ENCODE measurements around the gene HAVCR1. TPM values are rescaled to one million over a fixed set of nuclear protein-coding genes. Genes with fewer than 3 reads are reported as not detected.
"Not testable (repeated sequence)": the region's sequence is repeated elsewhere in the genome, so short reads cannot be mapped to it uniquely, and the experiment has no call there.

The HAVCR1 gene
- total and polyA plus RNA-seq, 2 donors (not counting 1 experiment from before 2014, with no cell fraction given) = not detected

DNA sequence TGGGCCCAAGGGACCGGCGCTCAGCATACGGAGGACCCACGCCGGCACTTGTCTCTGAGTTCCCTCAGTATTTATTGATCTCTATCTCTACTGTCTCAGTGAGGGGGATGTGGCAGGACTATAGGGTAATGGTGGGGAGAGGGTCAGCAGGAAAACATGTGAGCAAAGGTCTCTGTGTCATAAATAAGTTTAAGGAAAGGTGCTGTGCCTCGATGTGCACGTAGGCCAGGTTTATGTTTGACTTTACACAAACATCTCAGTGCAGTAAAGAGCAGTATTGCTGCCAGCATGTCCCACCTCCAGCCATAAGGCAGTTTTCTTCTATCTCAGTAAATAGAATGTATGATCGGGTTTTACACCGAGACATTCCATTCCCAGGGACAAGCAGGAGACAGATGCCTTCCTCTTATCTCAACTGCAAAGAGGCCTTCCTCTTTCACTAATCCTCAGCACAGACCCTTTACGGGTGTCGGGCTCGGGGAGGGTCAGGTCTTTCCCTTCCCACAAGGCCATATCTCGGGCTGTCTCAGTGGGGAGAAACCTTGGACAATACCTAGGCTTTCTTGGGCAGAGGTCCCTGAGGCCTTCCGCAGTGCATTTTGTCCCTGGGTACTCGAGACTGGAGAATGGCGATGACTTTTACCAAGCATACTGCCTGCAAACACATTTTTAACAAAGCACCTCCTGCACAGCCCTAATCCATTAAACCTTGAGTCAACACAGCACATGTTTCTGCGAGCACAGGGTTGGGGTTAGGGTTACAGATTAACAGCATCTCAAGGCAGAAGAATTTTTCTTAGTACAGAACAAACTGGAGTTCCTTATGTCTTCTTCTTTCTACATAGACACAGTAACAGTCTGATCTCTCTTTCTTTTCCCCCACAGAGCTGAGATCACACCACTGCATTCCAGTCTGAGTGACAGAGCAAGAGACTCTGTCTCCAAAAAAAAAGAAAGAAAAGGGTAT lies 24.5 kb downstream of the HAVCR1 start:
- H3K4me1 Mint-ChIP-seq; intact Hi-C loops (cut with micrococcal nuclease); ATAC-seq (ENCODE audit: low read depth); H3K79me2 ChIP-seq (ENCODE audit: control insufficient read depth, insufficient read depth, low read length); DNase-seq; H3K27ac Mint-ChIP-seq; H3K9me3 Mint-ChIP-seq (ENCODE audit: insufficient read depth); H3K4me3 ChIP-seq (ENCODE audit: control extremely low read depth in 1 of 5, extremely low read depth in 1 of 5, insufficient read depth in 1 of 5, low read depth in 2 of 5, low read length in 4 of 5); H3K27me3 Mint-ChIP-seq; POLR2A ChIA-PET; H3K27me3 ChIP-seq (replicated peaks in 1 of 4; ENCODE audit: control extremely low read depth in 1 of 4, control insufficient read depth in 3 of 4, insufficient read depth in 4 of 4, low read length in 3 of 4); H3K4me2 ChIP-seq (replicated peaks; ENCODE audit: low read depth, low read length, poor library complexity, severe bottlenecking); H2AFZ ChIP-seq (ENCODE audit: insufficient read depth, low read depth, low read length, poor library complexity, severe bottlenecking); H3K4me3 Mint-ChIP-seq; H3K4me1 ChIP-seq (ENCODE audit: control insufficient read depth in 2 of 2, insufficient read depth in 2 of 2, low read length in 2 of 2); H3K27ac ChIP-seq (ENCODE audit: low read length in 2 of 2); H3K9ac ChIP-seq (ENCODE audit: low read length); H3K9me3 ChIP-seq (ENCODE audit: control extremely low read depth in 1 of 3, control insufficient read depth in 2 of 3, insufficient read depth in 1 of 3, low read length in 2 of 3); H4K20me1 ChIP-seq (ENCODE audit: control insufficient read depth, insufficient read depth, low read length, poor library complexity, severe bottlenecking); H3K36me3 ChIP-seq (replicated peaks in 1 of 2; ENCODE audit: control extremely low read depth in 1 of 2, control insufficient read depth in 1 of 2, extremely low read depth in 1 of 2, insufficient read depth in 2 of 2, low read length in 1 of 2): not testable (repeated sequence)
- WGBS (ENCODE audit: insufficient coverage) = 97% methylated on average over 3 of the region's 17 CpGs
- CTCF ChIA-PET = interaction anchor here (0.7 kb wide), 1 partner anchor 9 kb away, joined by 3 read pairs; no protein-coding TSS in a partner anchor

DNA sequence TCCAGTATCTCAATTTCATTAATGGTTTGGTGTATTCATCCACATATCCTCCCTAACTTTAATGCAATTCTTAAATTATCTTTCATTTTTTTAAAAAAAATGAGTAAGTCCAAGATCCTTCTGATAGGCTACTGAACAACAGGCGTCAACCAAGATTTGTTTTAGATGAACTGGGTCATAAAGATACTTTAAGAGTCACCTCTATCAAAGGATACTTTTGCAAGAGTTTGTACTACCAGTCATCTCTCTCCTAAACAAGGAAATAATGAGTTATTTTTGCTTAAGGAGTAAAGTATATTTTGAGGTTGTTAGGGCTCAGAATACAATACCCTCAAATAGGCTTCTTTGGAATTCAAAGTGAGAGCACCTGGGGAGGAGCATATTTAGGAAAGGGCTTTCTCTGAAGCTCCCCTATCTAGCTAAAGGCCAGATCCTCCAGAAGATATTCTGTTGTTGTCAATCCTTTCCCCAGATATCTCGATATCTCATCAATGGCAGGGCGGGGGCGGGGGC lies 25.8 kb downstream of the HAVCR1 start:
- H3K9me3 ChIP-seq (ENCODE audit: control extremely low read depth in 1 of 3, control insufficient read depth in 2 of 3, insufficient read depth in 1 of 3, low read length in 2 of 3) = no peaks in the 10 kb centered on the region
- no peak overlapping the region for H3K27ac ChIP-seq (ENCODE audit: low read length in 2 of 2)
- ChIA-PET POLR2A (no interaction called here), CTCF (no interaction called here)
- H3K27me3 ChIP-seq (replicated peaks in 1 of 4; ENCODE audit: control extremely low read depth in 1 of 4, control insufficient read depth in 3 of 4, insufficient read depth in 4 of 4, low read length in 3 of 4) = no peaks in the 10 kb centered on the region
- no CpG with 5 or more reads among the region's 4 CpGs for WGBS (ENCODE audit: insufficient coverage)
- Mint-ChIP-seq H3K4me3 (no peak overlapping the region), H3K4me1 (peaks cover 3% of the 10 kb centered on the region), H3K9me3 (ENCODE audit: insufficient read depth) (no peaks in the 10 kb centered on the region), H3K27me3 (peaks cover 14% of the 10 kb centered on the region), H3K27ac (no peak overlapping the region)
- no peaks in the 10 kb centered on the region for H4K20me1 ChIP-seq (ENCODE audit: control insufficient read depth, insufficient read depth, low read length, poor library complexity, severe bottlenecking)
- H3K9ac ChIP-seq (ENCODE audit: low read length) = no peak overlapping the region
- H2AFZ ChIP-seq (ENCODE audit: insufficient read depth, low read depth, low read length, poor library complexity, severe bottlenecking) = no peak overlapping the region
- no peak overlapping the region for H3K4me2 ChIP-seq (replicated peaks; ENCODE audit: low read depth, low read length, poor library complexity, severe bottlenecking)
- H3K36me3 ChIP-seq (replicated peaks in 1 of 2; ENCODE audit: control extremely low read depth in 1 of 2, control insufficient read depth in 1 of 2, extremely low read depth in 1 of 2, insufficient read depth in 2 of 2, low read length in 1 of 2) = no peaks in the 10 kb centered on the region
- H3K4me3 ChIP-seq (ENCODE audit: control extremely low read depth in 1 of 5, extremely low read depth in 1 of 5, insufficient read depth in 1 of 5, low read depth in 2 of 5, low read length in 4 of 5) = no peak overlapping the region
- intact Hi-C loops (cut with micrococcal nuclease) = no loop called here
- no peak for DNase-seq
- TF ChIP-seq, protein P1, sequence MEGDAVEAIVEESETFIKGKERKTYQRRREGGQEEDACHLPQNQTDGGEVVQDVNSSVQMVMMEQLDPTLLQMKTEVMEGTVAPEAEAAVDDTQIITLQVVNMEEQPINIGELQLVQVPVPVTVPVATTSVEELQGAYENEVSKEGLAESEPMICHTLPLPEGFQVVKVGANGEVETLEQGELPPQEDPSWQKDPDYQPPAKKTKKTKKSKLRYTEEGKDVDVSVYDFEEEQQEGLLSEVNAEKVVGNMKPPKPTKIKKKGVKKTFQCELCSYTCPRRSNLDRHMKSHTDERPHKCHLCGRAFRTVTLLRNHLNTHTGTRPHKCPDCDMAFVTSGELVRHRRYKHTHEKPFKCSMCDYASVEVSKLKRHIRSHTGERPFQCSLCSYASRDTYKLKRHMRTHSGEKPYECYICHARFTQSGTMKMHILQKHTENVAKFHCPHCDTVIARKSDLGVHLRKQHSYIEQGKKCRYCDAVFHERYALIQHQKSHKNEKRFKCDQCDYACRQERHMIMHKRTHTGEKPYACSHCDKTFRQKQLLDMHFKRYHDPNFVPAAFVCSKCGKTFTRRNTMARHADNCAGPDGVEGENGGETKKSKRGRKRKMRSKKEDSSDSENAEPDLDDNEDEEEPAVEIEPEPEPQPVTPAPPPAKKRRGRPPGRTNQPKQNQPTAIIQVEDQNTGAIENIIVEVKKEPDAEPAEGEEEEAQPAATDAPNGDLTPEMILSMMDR (IDR thresholded peaks at IDR 0.05) = no peak
- TF ChIP-seq EZH2 (IDR thresholded peaks at IDR 0.05; ENCODE audit: borderline replicate concordance, insufficient read depth, low read depth, low read length, poor library complexity, severe bottlenecking) = no peak
- no peaks in the 10 kb centered on the region for H3K4me1 ChIP-seq (ENCODE audit: control insufficient read depth in 2 of 2, insufficient read depth in 2 of 2, low read length in 2 of 2)
- H3K79me2 ChIP-seq (ENCODE audit: control insufficient read depth, insufficient read depth, low read length) = no peaks in the 10 kb centered on the region
- ATAC-seq (ENCODE audit: low read depth) = no peak
